Thoracic aorta (tissue), 2 donors: Measurements from ENCODE around the gene C9orf78. TPM values are rescaled to one million over a fixed set of nuclear protein-coding genes. Genes with fewer than 3 reads are reported as not detected.

Source experiments
- ATAC-seq: fragments of 150-250 bp; one replicate; pipeline ENCODE4 v1.8.0; 2017; ENCODE audit warnings: low read depth; ENCODE audit not compliant: insufficient number of reproducible peaks, low FRiP score
- DNase-seq: peaks from one replicate; pipeline ENCODE4 v3.0.0-alpha.2; 2020; ENCODE audit warnings: low spot score
- H3K27ac ChIP-seq, 2 donors: fragments of 200-600 bp; sonication (generic); 1 replicate in 1 of 2; 2 replicates in 1 of 2; pipeline ENCODE4 v1.5.1; 2016; ENCODE audit warnings: mild to moderate bottlenecking in 2 of 2, moderate library complexity in 2 of 2
- H3K27me3 ChIP-seq: fragments of 200-600 bp; sonication (generic); replicated peaks from 2 replicates; pipeline ENCODE4 v1.6.0; 2016; ENCODE audit warnings: mild to moderate bottlenecking; ENCODE audit not compliant: insufficient read depth
- H3K36me3 ChIP-seq: fragments of 200-600 bp; sonication (generic); one replicate; pipeline ENCODE4 v1.5.1; 2016
- H3K4me1 ChIP-seq, 2 donors: fragments of 200-600 bp; sonication (generic); 1 replicate in 1 of 2; 2 replicates in 1 of 2; pipeline versions ENCODE4 v1.5.1 to v1.6.0; 2016; ENCODE audit warnings: low read depth in 2 of 2, mild to moderate bottlenecking in 1 of 2; ENCODE audit not compliant: control insufficient read depth in 1 of 2
- H3K4me3 ChIP-seq: fragments of 200-600 bp; sonication (generic); 2 replicates; pipeline ENCODE4 v1.5.1; 2016; ENCODE audit warnings: mild to moderate bottlenecking
- H3K9me3 ChIP-seq: fragments of 200-600 bp; sonication (generic); 2 replicates; pipeline ENCODE4 v1.5.1; 2016
- total RNA-seq, 2 donors: library from RNA; depleted of rRNA; stranded (reverse); fragments of >200 nt; gene quantifications; one replicate each; pipeline versions ENCODE4 v1.1.0 to v1.2.3, GENCODE V29; 2016
- TF ChIP-seq, protein P1 (sequence below): fragments of 200-600 bp; sonication (generic); IDR thresholded peaks from one replicate; pipeline ENCODE4 v1.5.1; 2019; ENCODE audit warnings: antibody characterized with exemption

The C9orf78 gene
- total RNA-seq, 2 donors from 2014 or later, result 47.8 to 140 TPM

DNA sequence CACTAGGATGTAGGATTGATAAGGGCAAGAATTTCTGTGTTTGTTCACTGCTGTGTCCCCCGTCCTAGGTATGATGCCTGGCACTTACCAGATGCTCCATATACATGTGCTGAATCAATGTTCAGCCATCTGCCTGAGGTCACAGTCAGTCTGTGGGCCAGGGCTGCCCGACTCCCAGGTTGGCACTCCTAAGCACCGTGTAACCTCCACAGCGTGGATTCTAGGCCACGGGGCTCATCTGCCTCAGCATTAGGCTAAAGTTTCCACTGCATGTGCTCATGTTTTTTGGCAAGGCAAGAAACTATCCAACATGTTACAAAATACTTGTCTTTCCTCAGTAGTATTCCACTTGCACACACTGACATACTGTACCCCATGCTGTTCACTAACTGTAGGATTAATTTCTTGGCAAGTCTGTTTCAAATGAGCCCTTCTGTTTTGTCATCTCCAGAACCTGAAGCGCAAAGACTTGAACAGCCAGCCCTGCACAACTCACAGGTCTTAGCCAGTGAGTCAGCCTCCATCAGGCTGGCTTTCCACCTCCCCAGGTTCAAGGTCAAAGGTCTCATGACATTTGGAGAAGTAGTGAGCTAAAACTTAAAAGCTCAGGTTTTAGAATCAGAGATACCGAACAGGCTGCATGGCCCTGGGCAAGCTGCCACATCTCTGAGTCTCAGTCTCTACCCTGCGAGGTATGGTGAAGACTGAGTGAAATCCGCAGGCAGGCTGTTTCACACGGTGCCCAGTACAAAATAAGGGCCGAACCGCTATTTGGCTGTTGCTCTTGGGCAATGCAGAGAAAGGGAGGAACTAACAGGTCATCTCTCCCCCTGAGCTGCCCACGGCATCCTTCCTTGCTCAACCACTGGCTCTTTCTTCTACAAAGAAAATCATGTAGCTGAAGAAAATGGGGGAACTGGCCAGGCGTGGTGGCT is 18.3 kb downstream of the C9orf78 start:
- no peak overlapping the region for H3K27ac ChIP-seq
- DNase-seq, result no peak
- H3K27me3 ChIP-seq, result no peaks in the 10 kb centered on the region
- no peak overlapping the region for H3K4me3 ChIP-seq
- TF ChIP-seq, protein P1, sequence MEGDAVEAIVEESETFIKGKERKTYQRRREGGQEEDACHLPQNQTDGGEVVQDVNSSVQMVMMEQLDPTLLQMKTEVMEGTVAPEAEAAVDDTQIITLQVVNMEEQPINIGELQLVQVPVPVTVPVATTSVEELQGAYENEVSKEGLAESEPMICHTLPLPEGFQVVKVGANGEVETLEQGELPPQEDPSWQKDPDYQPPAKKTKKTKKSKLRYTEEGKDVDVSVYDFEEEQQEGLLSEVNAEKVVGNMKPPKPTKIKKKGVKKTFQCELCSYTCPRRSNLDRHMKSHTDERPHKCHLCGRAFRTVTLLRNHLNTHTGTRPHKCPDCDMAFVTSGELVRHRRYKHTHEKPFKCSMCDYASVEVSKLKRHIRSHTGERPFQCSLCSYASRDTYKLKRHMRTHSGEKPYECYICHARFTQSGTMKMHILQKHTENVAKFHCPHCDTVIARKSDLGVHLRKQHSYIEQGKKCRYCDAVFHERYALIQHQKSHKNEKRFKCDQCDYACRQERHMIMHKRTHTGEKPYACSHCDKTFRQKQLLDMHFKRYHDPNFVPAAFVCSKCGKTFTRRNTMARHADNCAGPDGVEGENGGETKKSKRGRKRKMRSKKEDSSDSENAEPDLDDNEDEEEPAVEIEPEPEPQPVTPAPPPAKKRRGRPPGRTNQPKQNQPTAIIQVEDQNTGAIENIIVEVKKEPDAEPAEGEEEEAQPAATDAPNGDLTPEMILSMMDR, result no peak
- H3K36me3 ChIP-seq, result peaks cover 57% of the 10 kb centered on the region
- no peaks in the 10 kb centered on the region for H3K4me1 ChIP-seq
- no peak for ATAC-seq
- H3K9me3 ChIP-seq, result no peaks in the 10 kb centered on the region

DNA sequence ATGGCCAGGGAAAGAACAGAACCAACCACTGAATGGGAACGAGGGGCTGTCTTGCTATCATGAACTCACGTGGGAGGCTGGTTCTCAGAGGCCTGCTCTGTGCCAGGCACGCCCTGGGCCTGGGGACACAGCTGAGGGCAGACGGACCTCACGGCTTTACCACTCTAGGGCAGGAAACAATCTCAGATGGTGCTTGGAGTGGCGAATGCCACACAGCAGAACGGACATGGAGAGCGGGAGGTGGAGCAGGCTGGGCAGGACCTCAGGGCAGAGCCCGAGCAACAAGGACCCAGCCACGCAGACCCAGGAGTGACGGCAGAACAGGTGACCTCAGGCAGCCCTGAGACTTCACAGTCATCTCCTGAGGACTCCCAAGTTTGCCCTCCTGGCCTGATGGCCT is 19.8 kb downstream of the C9orf78 start:
- no peaks in the 10 kb centered on the region for H3K9me3 ChIP-seq
- H3K27ac ChIP-seq, result no peak overlapping the region
- DNase-seq (no peak), ATAC-seq (no peak)
- TF ChIP-seq, protein P1, result no peak
- no peaks in the 10 kb centered on the region for H3K4me1 ChIP-seq
- peaks cover 42% of the 10 kb centered on the region for H3K36me3 ChIP-seq
- H3K4me3 ChIP-seq, result no peak overlapping the region
- no peaks in the 10 kb centered on the region for H3K27me3 ChIP-seq

DNA sequence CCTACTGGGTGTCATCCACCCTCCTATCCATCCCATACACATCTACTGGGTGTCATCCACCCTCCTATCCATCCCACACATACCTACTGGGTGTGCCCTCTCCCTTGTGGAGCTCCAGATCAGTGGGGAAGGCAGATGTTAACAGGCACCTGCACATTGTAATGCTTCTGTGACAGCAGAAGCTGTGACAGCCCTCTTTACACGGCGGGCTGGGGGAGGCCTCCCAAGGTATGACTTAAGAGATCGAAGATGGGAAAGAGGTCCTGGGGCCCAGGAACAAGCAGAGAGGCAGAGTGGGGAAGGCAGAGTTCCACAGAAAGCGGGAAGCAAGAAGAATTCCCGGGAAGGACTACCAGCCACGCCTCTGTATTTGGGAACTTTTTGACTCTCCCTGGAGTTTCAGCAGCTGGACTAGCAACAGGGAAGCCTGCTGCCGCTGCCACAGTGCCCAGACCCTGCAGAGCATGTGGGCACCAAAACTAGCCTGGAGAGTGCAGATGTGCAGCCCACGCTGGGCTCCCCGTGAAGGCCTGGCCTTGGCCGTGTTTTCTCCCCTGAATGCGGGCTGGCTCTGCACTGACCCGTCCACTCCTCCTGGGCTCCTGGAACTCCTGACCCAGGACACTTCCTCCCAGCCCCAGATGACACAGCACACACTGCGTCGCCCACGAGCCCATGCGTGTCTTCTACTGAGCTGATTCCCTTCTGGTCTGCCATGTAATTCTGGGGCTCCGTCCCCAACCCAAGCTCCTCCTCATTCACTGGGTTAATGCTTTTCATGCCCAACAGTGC is 20.4 kb downstream of the C9orf78 start:
- peaks cover 43% of the 10 kb centered on the region for H3K36me3 ChIP-seq
- TF ChIP-seq, protein P1, result no peak
- no peaks in the 10 kb centered on the region for H3K9me3 ChIP-seq
- ATAC-seq, result no peak
- no peaks in the 10 kb centered on the region for H3K27me3 ChIP-seq
- no peak for DNase-seq
- H3K4me3 ChIP-seq, result no peak overlapping the region
- no peak overlapping the region for H3K27ac ChIP-seq
- H3K4me1 ChIP-seq, result no peaks in the 10 kb centered on the region

DNA sequence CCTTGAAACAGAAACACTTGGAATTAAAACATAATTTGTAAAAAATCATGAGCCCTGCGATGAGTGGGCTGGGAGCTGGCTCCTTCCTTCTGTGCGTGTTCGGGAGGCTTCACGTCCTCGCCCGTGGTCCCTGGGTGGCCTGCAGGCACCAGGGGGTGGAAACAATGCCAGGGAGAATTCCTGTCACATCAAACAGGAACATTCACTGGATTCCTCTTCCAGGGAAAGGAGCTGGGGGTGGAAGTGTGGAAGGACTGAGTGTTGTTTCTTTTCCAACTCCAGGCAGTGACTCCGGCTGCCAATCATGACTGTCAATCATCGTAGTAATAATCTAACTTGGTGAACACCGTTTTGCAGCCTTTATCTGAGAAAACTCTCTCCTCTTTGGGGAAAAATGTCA is 21.4 kb downstream of the C9orf78 start:
- H3K27me3 ChIP-seq, result no peaks in the 10 kb centered on the region
- H3K4me1 ChIP-seq, result no peaks in the 10 kb centered on the region
- TF ChIP-seq, protein P1, result no peak
- no peaks in the 10 kb centered on the region for H3K9me3 ChIP-seq
- DNase-seq (no peak), ATAC-seq (no peak)
- H3K4me3 ChIP-seq, result no peak overlapping the region
- no peak overlapping the region for H3K27ac ChIP-seq
- H3K36me3 ChIP-seq, result peaks cover 44% of the 10 kb centered on the region

DNA sequence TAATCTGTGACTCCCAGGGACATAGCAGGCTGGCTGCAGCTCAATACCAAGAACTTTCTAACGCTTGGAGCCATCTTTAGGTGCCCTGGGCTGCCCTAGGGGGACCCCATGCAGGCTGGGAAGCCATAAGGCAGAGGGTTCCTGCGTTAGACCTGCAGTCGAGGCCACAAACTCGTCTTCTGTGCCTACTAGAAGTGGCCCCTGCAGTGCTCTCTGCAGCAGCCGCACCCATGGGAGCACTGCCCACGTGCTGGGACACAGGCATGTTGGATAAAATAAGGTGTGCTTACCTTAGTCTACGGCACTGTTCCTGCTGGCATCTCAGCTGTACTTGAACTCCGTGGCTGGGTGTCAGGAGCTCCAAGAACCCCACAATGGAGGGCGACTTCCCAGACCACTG is 22.7 kb downstream of the C9orf78 start:
- Histone ChIP-seq H3K4me1 (no peaks in the 10 kb centered on the region), H3K9me3 (no peaks in the 10 kb centered on the region), H3K4me3 (no peak overlapping the region), H3K27ac (no peak overlapping the region), H3K27me3 (no peaks in the 10 kb centered on the region), H3K36me3 (peaks cover 35% of the 10 kb centered on the region)
- DNase-seq (no peak), ATAC-seq (no peak)
- TF ChIP-seq, protein P1, result no peak
